Left lung (tissue), 10 donors: Measurements from ENCODE around the gene PIK3R1. TPM values are rescaled to one million over a fixed set of nuclear protein-coding genes. Genes with fewer than 3 reads are reported as not detected.

Experiments used
- ATAC-seq: fragments of 200-7000 bp; cut with Tn5 transposase; one replicate; pipeline ENCODE4 v1.9.1; 2020; ENCODE audit warnings: moderate library complexity
- DNase-seq, 4 donors: peaks; one replicate each; pipeline ENCODE4 v3.0.0-alpha.2; 2013 to 2020
- H3K27ac ChIP-seq, 2 donors: fragments of 200-600 bp; sonication (generic) in 1 of 2; one replicate each; pipeline versions ENCODE4 v1.5.0 to v1.8.0; 2020 to 2021
- H3K27me3 ChIP-seq, 2 donors: fragments of 200-600 bp; sonication (generic) in 1 of 2; one replicate each; pipeline versions ENCODE4 v1.5.0 to v1.8.0; 2020 to 2021
- H3K36me3 ChIP-seq, 2 donors: fragments of 200-600 bp; sonication (generic) in 1 of 2; one replicate each; pipeline versions ENCODE4 v1.5.0 to v1.8.0; 2020 to 2021
- H3K4me1 ChIP-seq, 2 donors: fragments of 200-600 bp; one replicate each; pipeline ENCODE4 v1.8.0; 2021
- H3K4me3 ChIP-seq, 2 donors: fragments of 200-600 bp; sonication (generic) in 1 of 2; one replicate each; pipeline versions ENCODE4 v1.5.0 to v1.8.0; 2020 to 2021; ENCODE audit warnings: mild to moderate bottlenecking in 1 of 2
- H3K9me3 ChIP-seq, 2 donors: fragments of 200-600 bp; sonication (generic) in 1 of 2; one replicate each; pipeline versions ENCODE4 v1.5.0 to v1.8.0; 2020 to 2021
- intact Hi-C, 2 donors: fragments of 100-400 bp; cut with DNase I; formaldehyde crosslinking; loops; one replicate each; pipeline versions ENCODE4 v1.11.2 to v1.14.2; 2022
- polyA plus RNA-seq, 6 donors: library from polyadenylated mRNA; unstranded; fragments of 120-200 nt; gene quantifications; one replicate each; pipeline ENCODE4 v1.2.1, GENCODE V29; 2013; ENCODE audit not compliant: insufficient read length in 6 of 6
- total RNA-seq, 2 donors: library from RNA; stranded (reverse); fragmentation: NEBNext Ultra II Directional; extraction: Animal tissue kit (Norgen Biotek cat#: 25700); gene quantifications; one replicate each; pipeline ENCODE4 v1.2.1, GENCODE V29; 2021
- TF ChIP-seq, protein P1 (sequence below), 2 donors: fragments of 200-600 bp; sonication (generic) in 1 of 2; IDR thresholded peaks; one replicate each; pipeline versions ENCODE4 v1.5.0 to v1.8.0; 2021; ENCODE audit warnings: antibody characterized with exemption in 2 of 2
- donor health status: DM: no; HTN: yes; CAD: no.
- donor health status: DM: no; HTN: no; CAD: no.

Gene PIK3R1
- total and polyA plus RNA-seq, 8 donors = 70.9 to 92.9 (median 80.5) TPM

GRCh38 chr5:68178579-68178978 is 37.0 kb upstream of the PIK3R1 start:
- Histone ChIP-seq H3K4me3 (no peak overlapping the region), H3K27me3 (no peaks in the 10 kb centered on the region), H3K27ac (no peak overlapping the region), H3K4me1 (no peaks in the 10 kb centered on the region), H3K9me3 (no peaks in the 10 kb centered on the region), H3K36me3 (no peaks in the 10 kb centered on the region)
- ATAC-seq (no peak), DNase-seq (no peak)
- TF ChIP-seq, protein P1, sequence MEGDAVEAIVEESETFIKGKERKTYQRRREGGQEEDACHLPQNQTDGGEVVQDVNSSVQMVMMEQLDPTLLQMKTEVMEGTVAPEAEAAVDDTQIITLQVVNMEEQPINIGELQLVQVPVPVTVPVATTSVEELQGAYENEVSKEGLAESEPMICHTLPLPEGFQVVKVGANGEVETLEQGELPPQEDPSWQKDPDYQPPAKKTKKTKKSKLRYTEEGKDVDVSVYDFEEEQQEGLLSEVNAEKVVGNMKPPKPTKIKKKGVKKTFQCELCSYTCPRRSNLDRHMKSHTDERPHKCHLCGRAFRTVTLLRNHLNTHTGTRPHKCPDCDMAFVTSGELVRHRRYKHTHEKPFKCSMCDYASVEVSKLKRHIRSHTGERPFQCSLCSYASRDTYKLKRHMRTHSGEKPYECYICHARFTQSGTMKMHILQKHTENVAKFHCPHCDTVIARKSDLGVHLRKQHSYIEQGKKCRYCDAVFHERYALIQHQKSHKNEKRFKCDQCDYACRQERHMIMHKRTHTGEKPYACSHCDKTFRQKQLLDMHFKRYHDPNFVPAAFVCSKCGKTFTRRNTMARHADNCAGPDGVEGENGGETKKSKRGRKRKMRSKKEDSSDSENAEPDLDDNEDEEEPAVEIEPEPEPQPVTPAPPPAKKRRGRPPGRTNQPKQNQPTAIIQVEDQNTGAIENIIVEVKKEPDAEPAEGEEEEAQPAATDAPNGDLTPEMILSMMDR (IDR thresholded peaks at IDR 0.05) = no peak
- intact Hi-C loops = no loop called here

- H3K36me3 ChIP-seq = no peaks in the 10 kb centered on the region
- no peaks in the 10 kb centered on the region for H3K9me3 ChIP-seq
- no peak for ATAC-seq
- intact Hi-C loops = no loop called here
- H3K4me3 ChIP-seq = no peak overlapping the region
- no peaks in the 10 kb centered on the region for H3K27me3 ChIP-seq
- no peak overlapping the region for H3K27ac ChIP-seq
- TF ChIP-seq, protein P1 (IDR thresholded peaks at IDR 0.05) = no peak
- H3K4me1 ChIP-seq = no peaks in the 10 kb centered on the region
- DNase-seq = no peak
Measured at GRCh38 chr5:68180121-68181038, 35.2 kb upstream of the PIK3R1 start.

GRCh38 chr5:68181039-68181599 is 34.4 kb upstream of the PIK3R1 start:
- Histone ChIP-seq H3K4me1 (no peaks in the 10 kb centered on the region), H3K27me3 (no peaks in the 10 kb centered on the region), H3K4me3 (no peak overlapping the region), H3K36me3 (no peaks in the 10 kb centered on the region), H3K9me3 (no peaks in the 10 kb centered on the region), H3K27ac (no peak overlapping the region)
- DNase-seq = no peak
- intact Hi-C loops = no loop called here
- ATAC-seq = no peak
- TF ChIP-seq, protein P1 (IDR thresholded peaks at IDR 0.05) = no peak

- ATAC-seq (no peak), DNase-seq (no peak)
- Histone ChIP-seq H3K27ac (no peak overlapping the region), H3K4me1 (no peaks in the 10 kb centered on the region), H3K4me3 (no peak overlapping the region), H3K9me3 (no peaks in the 10 kb centered on the region), H3K36me3 (no peaks in the 10 kb centered on the region), H3K27me3 (no peaks in the 10 kb centered on the region)
- TF ChIP-seq, protein P1 (IDR thresholded peaks at IDR 0.05) = no peak
- intact Hi-C loops = no loop called here
Measured at GRCh38 chr5:68182094-68182493, 33.5 kb upstream of the PIK3R1 start.

- ATAC-seq (no peak), DNase-seq (no peak)
- Histone ChIP-seq H3K9me3 (no peaks in the 10 kb centered on the region), H3K4me3 (no peak overlapping the region), H3K4me1 (no peaks in the 10 kb centered on the region), H3K36me3 (no peaks in the 10 kb centered on the region), H3K27me3 (no peaks in the 10 kb centered on the region), H3K27ac (no peak overlapping the region)
- intact Hi-C loops = no loop called here
- TF ChIP-seq, protein P1 (IDR thresholded peaks at IDR 0.05) = no peak
Measured at GRCh38 chr5:68182534-68182933, 33.0 kb upstream of the PIK3R1 start.
